Caco-2 (cell line): ENCODE data around the gene MADD. TPM values are rescaled to one million over a fixed set of nuclear protein-coding genes. Genes with fewer than 3 reads are reported as not detected.

Source experiments
- BruUV-seq: library from RNA; stranded (reverse); fragments of 400-500 nt; replicated peaks from 2 replicates; lab custom pipeline; 2021; lab: Mats Ljungman, UMichigan
- CTCF ChIA-PET: fragments of 300-600 bp; sonication (Branson Sonifier 250); formaldehyde crosslinking; loops from one replicate; lab custom pipeline; 2022; ENCODE audit warnings: antibody characterized with exemption; lab: Charles Lee
- POLR2A ChIA-PET: fragments of 300-600 bp; sonication (Branson Sonifier 250); formaldehyde crosslinking; loops from one replicate; lab custom pipeline; 2022; ENCODE audit warnings: antibody characterized with exemption; lab: Charles Lee
- DNase-seq, 2 experiments: peaks; one replicate each; pipeline versions ENCODE4 v3.0.0 to v3.0.0-alpha.2; 2020 to 2022
- H3K27me3 ChIP-seq: replicated peaks from 2 replicates; pipeline ENCODE4 v1.6.0; 2011; ENCODE audit warnings: low read length; ENCODE audit not compliant: control insufficient read depth, insufficient read depth
- H3K36me3 ChIP-seq: 2 replicates; pipeline ENCODE4 v1.5.1; 2011; ENCODE audit warnings: low read length; ENCODE audit not compliant: control insufficient read depth, insufficient read depth
- H3K4me1 ChIP-seq: fragments of 250-450 bp; sonication (Bioruptor Pico); 2 replicates; pipeline ENCODE4 v1.5.1; 2020; ENCODE audit warnings: mild to moderate bottlenecking
- H3K4me3 ChIP-seq: 2 replicates; pipeline ENCODE4 v1.5.1; 2011; ENCODE audit warnings: low read depth, mild to moderate bottlenecking, control low read depth, low read length
- H3K9me3 ChIP-seq: fragments of 250-450 bp; sonication (Bioruptor Pico); 2 replicates; pipeline ENCODE4 v1.5.1; 2020; ENCODE audit warnings: mild to moderate bottlenecking, moderate library complexity
- H3K27ac Mint-ChIP-seq: one replicate; pipeline ENCODE4 v1.8.0; 2022; ENCODE audit warnings: mixed read lengths; ENCODE audit not compliant: unreplicated experiment
- H3K27me3 Mint-ChIP-seq: one replicate; pipeline ENCODE4 v1.8.0; 2022; ENCODE audit warnings: mixed read lengths; ENCODE audit not compliant: insufficient read depth, unreplicated experiment
- H3K36me3 Mint-ChIP-seq: one replicate; pipeline ENCODE4 v1.8.0; 2022; ENCODE audit warnings: mild to moderate bottlenecking, mixed read lengths; ENCODE audit not compliant: insufficient read depth, unreplicated experiment
- H3K4me1 Mint-ChIP-seq: one replicate; pipeline ENCODE4 v1.8.0; 2022; ENCODE audit warnings: low read depth, mixed read lengths; ENCODE audit not compliant: unreplicated experiment
- H3K4me3 Mint-ChIP-seq: one replicate; pipeline ENCODE4 v1.8.0; 2022; ENCODE audit warnings: mild to moderate bottlenecking, moderate library complexity, mixed read lengths; ENCODE audit not compliant: unreplicated experiment
- H3K9me3 Mint-ChIP-seq: one replicate; pipeline ENCODE4 v1.8.0; 2022; ENCODE audit warnings: mixed read lengths; ENCODE audit not compliant: unreplicated experiment
- intact Hi-C: fragments of 100-400 bp; cut with micrococcal nuclease; formaldehyde crosslinking; loops from one replicate; pipeline ENCODE4 v1.10.0; 2022; ENCODE audit not compliant: unreplicated experiment
- total RNA-seq: library from RNA; stranded (reverse); gene quantifications from 2 replicates; pipeline ENCODE4 v1.2.3, GENCODE V29; 2022
- TF ChIP-seq, protein P1 (sequence below), 2 experiments: fragments of 200-600 bp in 1 of 2; IDR thresholded peaks; 1 replicate in 1 of 2; 2 replicates in 1 of 2; pipeline versions ENCODE4 v1.5.1 to v1.8.0; 2011 to 2022; ENCODE audit warnings: antibody characterized with exemption in 1 of 2, control low read depth in 1 of 2, inconsistent platforms in 1 of 2, low read depth in 1 of 2, low read length in 1 of 2, mild to moderate bottlenecking in 1 of 2, moderate library complexity in 1 of 2; ENCODE audit not compliant: insufficient read depth in 1 of 2, severe bottlenecking in 1 of 2, unreplicated experiment in 1 of 2

The MADD gene
- total RNA-seq, 1 experiment from 2014 or later, result 63.8 TPM

DNA sequence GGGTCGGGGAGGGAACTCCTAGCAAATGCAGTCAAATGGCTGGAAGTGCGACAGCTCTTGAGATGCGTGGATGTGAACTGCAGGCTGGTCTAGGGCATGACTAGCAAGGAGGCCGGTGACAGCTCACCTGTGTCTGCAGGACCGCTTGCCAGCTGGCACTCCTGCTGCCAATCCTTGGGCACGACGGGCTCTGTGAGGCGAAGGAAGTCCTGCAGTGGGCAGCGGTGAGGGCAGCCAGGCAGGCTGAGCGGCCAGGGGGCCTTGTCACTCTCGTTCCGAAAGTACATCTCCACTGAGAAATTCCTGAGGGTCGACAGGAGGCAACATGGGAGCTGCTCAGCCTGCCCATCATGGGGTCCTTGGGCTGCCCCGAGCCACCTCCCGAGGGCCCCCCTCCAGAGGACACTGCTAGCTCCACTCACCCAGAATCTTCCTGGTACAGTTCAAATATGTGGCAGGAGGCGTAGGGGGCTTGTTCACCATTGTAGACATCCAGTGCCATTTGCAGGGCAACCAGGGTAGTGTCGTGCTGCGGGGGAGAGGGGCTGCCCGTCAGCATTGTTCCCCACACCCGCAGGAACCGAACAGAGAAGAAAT is 27.2 kb upstream of the MADD start:
- POLR2A ChIA-PET, result interaction anchor here (1.3 kb wide), 1 partner anchor 10 kb away, joined by 4 read pairs; no protein-coding TSS in a partner anchor
- CTCF ChIA-PET, result interaction anchor here (0.5 kb wide), 1 partner anchor 211 kb away, joined by 5 read pairs; no protein-coding TSS in a partner anchor

DNA sequence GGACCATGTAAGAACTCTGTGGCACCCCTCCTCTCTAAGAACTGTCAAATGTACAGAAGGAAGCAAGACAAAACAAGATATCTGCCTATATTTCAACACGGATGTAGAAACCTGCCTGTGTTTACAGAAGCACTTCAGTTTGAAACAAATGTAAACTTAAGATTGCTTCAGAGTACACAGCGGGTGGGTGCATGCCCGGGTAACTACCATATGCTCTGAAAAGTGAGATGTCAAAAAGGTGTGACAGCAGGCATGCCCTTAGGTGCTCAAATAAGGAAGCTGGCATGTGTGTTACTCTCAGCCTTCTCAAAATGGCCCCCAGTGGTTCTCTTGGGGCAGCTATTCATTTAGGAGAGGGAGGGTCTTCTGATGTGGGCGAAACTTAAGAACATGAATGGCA is 26.5 kb upstream of the MADD start:
- intact Hi-C loops, result no loop called here
- Mint-ChIP-seq H3K9me3 (no peaks in the 10 kb centered on the region), H3K4me1 (no peaks in the 10 kb centered on the region), H3K4me3 (no peak overlapping the region), H3K27ac (no peak overlapping the region), H3K27me3 (no peaks in the 10 kb centered on the region), H3K36me3 (peaks cover 45% of the 10 kb centered on the region)
- Histone ChIP-seq H3K4me3 (no peak overlapping the region), H3K36me3 (0 out of 2 replicates have a peak, but pooled peaks cover 5% of the 10 kb centered on the region), H3K27me3 (no peaks in the 10 kb centered on the region), H3K9me3 (no peaks in the 10 kb centered on the region), H3K4me1 (peaks cover 4% of the 10 kb centered on the region; the same call in 1 of the 2 replicates)
- TF ChIP-seq, protein P1, sequence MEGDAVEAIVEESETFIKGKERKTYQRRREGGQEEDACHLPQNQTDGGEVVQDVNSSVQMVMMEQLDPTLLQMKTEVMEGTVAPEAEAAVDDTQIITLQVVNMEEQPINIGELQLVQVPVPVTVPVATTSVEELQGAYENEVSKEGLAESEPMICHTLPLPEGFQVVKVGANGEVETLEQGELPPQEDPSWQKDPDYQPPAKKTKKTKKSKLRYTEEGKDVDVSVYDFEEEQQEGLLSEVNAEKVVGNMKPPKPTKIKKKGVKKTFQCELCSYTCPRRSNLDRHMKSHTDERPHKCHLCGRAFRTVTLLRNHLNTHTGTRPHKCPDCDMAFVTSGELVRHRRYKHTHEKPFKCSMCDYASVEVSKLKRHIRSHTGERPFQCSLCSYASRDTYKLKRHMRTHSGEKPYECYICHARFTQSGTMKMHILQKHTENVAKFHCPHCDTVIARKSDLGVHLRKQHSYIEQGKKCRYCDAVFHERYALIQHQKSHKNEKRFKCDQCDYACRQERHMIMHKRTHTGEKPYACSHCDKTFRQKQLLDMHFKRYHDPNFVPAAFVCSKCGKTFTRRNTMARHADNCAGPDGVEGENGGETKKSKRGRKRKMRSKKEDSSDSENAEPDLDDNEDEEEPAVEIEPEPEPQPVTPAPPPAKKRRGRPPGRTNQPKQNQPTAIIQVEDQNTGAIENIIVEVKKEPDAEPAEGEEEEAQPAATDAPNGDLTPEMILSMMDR (IDR thresholded peaks at IDR 0.05; ENCODE audit: insufficient read depth in 1 of 2, low read depth in 1 of 2, low read length in 1 of 2, severe bottlenecking in 1 of 2, unreplicated experiment in 1 of 2), result no peak
- no TSS peak for BruUV-seq
- ChIA-PET POLR2A (no interaction called here), CTCF (no interaction called here)
- DNase-seq, result no peak

More for the DNA sequence above, 27.2 kb upstream of the MADD start:
- Mint-ChIP-seq H3K9me3 (no peaks in the 10 kb centered on the region), H3K4me3 (no peak overlapping the region), H3K27ac (no peak overlapping the region), H3K27me3 (no peaks in the 10 kb centered on the region), H3K4me1 (no peaks in the 10 kb centered on the region), H3K36me3 (peaks cover 52% of the 10 kb centered on the region)
- intact Hi-C loops, result no loop called here
- Histone ChIP-seq H3K9me3 (no peaks in the 10 kb centered on the region), H3K4me1 (peaks cover 2% of the 10 kb centered on the region; the same call in 1 of the 2 replicates), H3K27me3 (no peaks in the 10 kb centered on the region), H3K36me3 (0 out of 2 replicates have a peak, but pooled peaks cover 5% of the 10 kb centered on the region), H3K4me3 (no peak overlapping the region)
- TF ChIP-seq, protein P1 (IDR thresholded peaks at IDR 0.05; ENCODE audit: insufficient read depth in 1 of 2, low read depth in 1 of 2, low read length in 1 of 2, severe bottlenecking in 1 of 2, unreplicated experiment in 1 of 2), result no peak
- no TSS peak for BruUV-seq
- no peak for DNase-seq

DNA sequence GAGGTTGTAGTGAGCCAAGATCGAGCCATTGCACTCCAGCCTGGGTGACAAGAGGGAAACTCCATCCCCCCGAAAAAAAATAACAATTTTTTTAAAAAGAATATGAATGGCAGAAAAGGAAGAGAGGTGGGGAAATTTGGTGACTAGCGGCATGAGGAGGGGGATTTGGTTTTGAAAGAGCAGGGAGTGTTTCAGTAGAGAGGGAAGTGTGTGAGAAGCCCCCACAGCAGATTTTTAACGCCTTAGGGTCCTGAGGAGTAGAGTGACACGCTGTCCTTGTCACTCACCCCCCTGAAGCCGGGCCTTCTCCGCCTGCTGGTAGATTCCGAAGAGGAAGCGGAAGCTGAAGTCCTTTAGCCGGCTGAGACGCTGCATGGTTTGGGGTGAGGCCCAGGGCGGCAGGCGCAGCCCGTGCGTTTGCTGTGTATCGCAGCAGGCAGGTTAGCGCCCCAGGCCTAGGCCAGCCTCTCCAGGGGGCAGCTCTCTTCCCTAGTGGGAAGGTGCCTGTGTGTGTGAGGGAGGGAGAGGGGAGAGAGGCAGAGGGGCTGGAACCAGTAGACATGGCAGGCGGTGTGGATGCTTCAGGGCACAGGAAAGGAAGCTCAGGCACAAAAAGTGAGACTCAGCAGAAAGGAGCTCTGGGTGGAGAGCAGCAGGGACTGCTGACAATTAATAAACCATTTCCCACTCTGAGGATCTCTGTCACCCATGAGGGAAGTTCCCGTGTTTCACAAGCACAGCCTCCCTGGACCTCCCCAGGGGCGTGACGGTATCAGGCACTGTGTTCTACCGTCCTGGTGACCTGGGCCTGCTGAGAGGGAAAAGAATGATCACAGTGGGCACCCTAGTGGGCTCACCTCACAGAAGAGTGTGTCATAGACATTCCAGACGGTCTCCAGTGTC is 25.2 kb upstream of the MADD start:
- Histone ChIP-seq H3K4me1 (peaks cover 4% of the 10 kb centered on the region; the same call in 1 of the 2 replicates), H3K27me3 (no peaks in the 10 kb centered on the region), H3K4me3 (no peak overlapping the region), H3K36me3 (0 out of 2 replicates have a peak, but pooled peaks cover 5% of the 10 kb centered on the region), H3K9me3 (no peaks in the 10 kb centered on the region)
- Mint-ChIP-seq H3K4me3 (no peak overlapping the region), H3K27ac (no peak overlapping the region), H3K36me3 (peaks cover 45% of the 10 kb centered on the region), H3K9me3 (no peaks in the 10 kb centered on the region), H3K4me1 (no peaks in the 10 kb centered on the region), H3K27me3 (no peaks in the 10 kb centered on the region)
- TF ChIP-seq, protein P1 (IDR thresholded peaks at IDR 0.05; ENCODE audit: insufficient read depth in 1 of 2, low read depth in 1 of 2, low read length in 1 of 2, severe bottlenecking in 1 of 2, unreplicated experiment in 1 of 2), result no peak
- BruUV-seq, result no TSS peak
- ChIA-PET POLR2A (no interaction called here), CTCF (no interaction called here)
- no peak for DNase-seq
- intact Hi-C loops, result no loop called here
